Ectodermal cell (in vitro differentiated cells): ENCODE measurements around the gene TGM5.

Source experiments
- H3K27ac ChIP-seq: 2 replicates; pipeline ENCODE4 v1.7.0; 2013; ENCODE audit warnings: mild to moderate bottlenecking, low read depth, low read length; ENCODE audit not compliant: insufficient read depth, poor library complexity, severe bottlenecking
- H3K27me3 ChIP-seq: 2 replicates; pipeline ENCODE4 v1.7.0; 2013; ENCODE audit warnings: mild to moderate bottlenecking, low read length; ENCODE audit not compliant: insufficient read depth, control insufficient read depth, poor library complexity, severe bottlenecking
- H3K36me3 ChIP-seq: one replicate; pipeline ENCODE4 v1.7.0; 2013; ENCODE audit warnings: low read length; ENCODE audit not compliant: control insufficient read depth, insufficient read depth
- H3K4me1 ChIP-seq: one replicate; pipeline ENCODE4 v1.7.0; 2013; ENCODE audit warnings: low read length; ENCODE audit not compliant: control insufficient read depth, insufficient read depth
- H3K4me3 ChIP-seq: 2 replicates; pipeline ENCODE4 v1.7.0; 2013; ENCODE audit warnings: low read depth, low read length, control low read depth; ENCODE audit not compliant: insufficient read depth
- H3K9me3 ChIP-seq: 2 replicates; pipeline ENCODE4 v1.7.0; 2013; ENCODE audit warnings: mild to moderate bottlenecking, low read length, moderate library complexity; ENCODE audit not compliant: control insufficient read depth
- WGBS, 2 experiments: methylation state at CpG; one replicate each; pipeline ENCODE4 v1.1.7; 2013; ENCODE audit warnings: missing lambda C conversion rate in 2 of 2; 5-methylcytosine and 5-hydroxymethylcytosine counted together

TGM5 gene

GRCh38 chr15:43196760-43197548 is 69.8 kb downstream of the TGM5 start:
- 94% methylated on average over 10 of the region's 10 CpGs for WGBS, 2 experiments
- Histone ChIP-seq H3K36me3 (peaks cover 9% of the 10 kb centered on the region), H3K27me3 (no peaks in the 10 kb centered on the region), H3K4me1 (no peaks in the 10 kb centered on the region), H3K4me3 (no peak overlapping the region), H3K9me3 (no peaks in the 10 kb centered on the region), H3K27ac (no peak overlapping the region)

- WGBS, 2 experiments = 100% methylated on average over 1 to 2 of the region's 2 CpGs
- no peaks in the 10 kb centered on the region for H3K27me3 ChIP-seq
- no peak overlapping the region for H3K4me3 ChIP-seq
- H3K9me3 ChIP-seq = no peaks in the 10 kb centered on the region
- H3K27ac ChIP-seq = no peak overlapping the region
- H3K36me3 ChIP-seq = peaks cover 25% of the 10 kb centered on the region
- no peaks in the 10 kb centered on the region for H3K4me1 ChIP-seq
Observed at GRCh38 chr15:43194795-43195194, 71.9 kb downstream of the TGM5 start.

- WGBS, 2 experiments = no CpG with 5 or more reads among the region's 2 CpGs
- H3K4me1 ChIP-seq = no peaks in the 10 kb centered on the region
- no peak overlapping the region for H3K4me3 ChIP-seq
- no peak overlapping the region for H3K27ac ChIP-seq
- no peaks in the 10 kb centered on the region for H3K9me3 ChIP-seq
- H3K36me3 ChIP-seq = peaks cover 25% of the 10 kb centered on the region
- H3K27me3 ChIP-seq = no peaks in the 10 kb centered on the region
Observed at GRCh38 chr15:43193710-43194109, 73.0 kb downstream of the TGM5 start.

DNA sequence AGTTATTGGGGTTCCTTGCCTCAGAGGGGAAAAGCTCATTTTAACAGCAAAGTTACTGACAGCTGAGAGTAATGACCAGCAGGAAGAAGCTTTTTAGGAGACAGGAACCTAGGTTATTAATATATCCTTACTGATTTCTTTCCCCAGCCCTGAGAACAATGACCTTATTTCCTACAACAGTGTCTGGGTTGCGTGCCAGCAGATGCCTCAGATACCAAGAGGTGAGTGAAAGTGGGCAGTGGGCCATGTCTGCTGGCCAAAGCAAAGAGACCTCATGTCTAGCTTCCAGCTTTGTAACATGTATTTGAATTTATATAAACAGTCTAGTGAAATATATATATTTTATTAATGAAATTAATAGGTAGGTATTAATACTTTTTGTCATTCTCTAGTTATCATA is 76.5 kb downstream of the TGM5 start:
- Histone ChIP-seq H3K36me3 (peaks cover 25% of the 10 kb centered on the region), H3K9me3 (no peaks in the 10 kb centered on the region)
- WGBS, 2 experiments = 94 to 100% methylated on average over 1 of the region's 1 CpG

DNA sequence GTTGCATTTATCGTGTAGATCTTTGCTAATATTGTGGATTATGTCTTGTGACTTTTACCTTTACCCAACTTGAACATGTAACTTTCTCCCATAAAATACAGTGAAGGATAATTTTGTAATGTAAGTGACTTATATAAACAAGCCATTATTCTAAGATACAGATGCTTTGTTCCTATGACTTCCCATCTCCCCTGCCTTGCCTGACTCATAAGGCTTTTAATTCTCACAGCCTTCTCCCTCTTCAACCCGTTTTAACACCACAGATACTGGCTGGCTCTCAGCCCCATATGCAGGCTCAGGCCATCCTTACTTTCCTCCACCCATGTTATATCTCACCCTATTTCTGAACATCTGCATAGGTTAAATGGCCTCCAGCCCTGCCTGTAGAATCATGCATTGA is 77.4 kb downstream of the TGM5 start:
- 85 to 90% methylated on average over 1 of the region's 2 CpGs for WGBS, 2 experiments
- H3K36me3 ChIP-seq = peaks cover 25% of the 10 kb centered on the region
- no peaks in the 10 kb centered on the region for H3K4me1 ChIP-seq
- H3K27ac ChIP-seq = no peak overlapping the region
- H3K4me3 ChIP-seq = no peak overlapping the region
- no peaks in the 10 kb centered on the region for H3K9me3 ChIP-seq
- H3K27me3 ChIP-seq = no peaks in the 10 kb centered on the region

More for the DNA sequence above, 76.5 kb downstream of the TGM5 start:
- Histone ChIP-seq H3K4me3 (no peak overlapping the region), H3K27ac (no peak overlapping the region), H3K4me1 (no peaks in the 10 kb centered on the region), H3K27me3 (no peaks in the 10 kb centered on the region)

DNA sequence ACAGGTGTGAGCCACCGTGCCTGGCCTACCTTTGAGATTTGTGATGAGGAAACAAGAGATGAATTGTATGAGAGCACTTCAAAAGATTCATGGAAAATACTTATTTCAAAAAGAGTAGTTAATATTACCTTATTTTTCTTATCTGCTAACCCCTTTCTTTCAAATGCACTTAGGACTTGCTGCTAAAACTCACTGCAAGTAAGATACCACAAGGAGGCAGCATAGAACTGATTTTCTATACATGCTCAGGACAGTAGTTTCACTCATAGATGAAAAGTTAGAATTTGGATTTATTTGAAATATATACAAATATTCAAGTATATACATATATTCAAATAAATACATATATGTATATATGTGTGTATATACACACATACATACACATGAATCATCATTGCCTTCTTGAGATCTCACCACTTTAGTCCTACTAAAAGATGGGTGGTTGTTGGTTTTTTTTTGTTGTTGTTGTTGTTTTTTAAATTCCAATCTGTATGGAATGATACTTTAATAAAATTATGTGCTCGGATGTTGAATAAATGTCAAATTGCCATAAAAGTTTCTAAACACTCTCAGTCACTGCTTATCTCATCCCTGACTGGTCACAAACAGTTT is 79.1 kb downstream of the TGM5 start:
- 75 to 87% methylated on average over 2 of the region's 2 CpGs for WGBS, 2 experiments
- H3K27me3 ChIP-seq = no peaks in the 10 kb centered on the region
- H3K36me3 ChIP-seq = peaks cover 21% of the 10 kb centered on the region
- no peak overlapping the region for H3K4me3 ChIP-seq
- H3K27ac ChIP-seq = no peak overlapping the region
- H3K4me1 ChIP-seq = no peaks in the 10 kb centered on the region
- H3K9me3 ChIP-seq = no peaks in the 10 kb centered on the region

GRCh38 chr15:43186003-43186353 is 80.8 kb downstream of the TGM5 start:
- Histone ChIP-seq H3K36me3 (peaks cover 11% of the 10 kb centered on the region), H3K27ac (no peak overlapping the region), H3K4me3 (peak overlapping the region; percentile 47), H3K27me3 (no peaks in the 10 kb centered on the region), H3K9me3 (no peaks in the 10 kb centered on the region), H3K4me1 (no peaks in the 10 kb centered on the region)
- WGBS, 2 experiments = 5 to 6% methylated on average over 13 of the region's 13 CpGs

DNA sequence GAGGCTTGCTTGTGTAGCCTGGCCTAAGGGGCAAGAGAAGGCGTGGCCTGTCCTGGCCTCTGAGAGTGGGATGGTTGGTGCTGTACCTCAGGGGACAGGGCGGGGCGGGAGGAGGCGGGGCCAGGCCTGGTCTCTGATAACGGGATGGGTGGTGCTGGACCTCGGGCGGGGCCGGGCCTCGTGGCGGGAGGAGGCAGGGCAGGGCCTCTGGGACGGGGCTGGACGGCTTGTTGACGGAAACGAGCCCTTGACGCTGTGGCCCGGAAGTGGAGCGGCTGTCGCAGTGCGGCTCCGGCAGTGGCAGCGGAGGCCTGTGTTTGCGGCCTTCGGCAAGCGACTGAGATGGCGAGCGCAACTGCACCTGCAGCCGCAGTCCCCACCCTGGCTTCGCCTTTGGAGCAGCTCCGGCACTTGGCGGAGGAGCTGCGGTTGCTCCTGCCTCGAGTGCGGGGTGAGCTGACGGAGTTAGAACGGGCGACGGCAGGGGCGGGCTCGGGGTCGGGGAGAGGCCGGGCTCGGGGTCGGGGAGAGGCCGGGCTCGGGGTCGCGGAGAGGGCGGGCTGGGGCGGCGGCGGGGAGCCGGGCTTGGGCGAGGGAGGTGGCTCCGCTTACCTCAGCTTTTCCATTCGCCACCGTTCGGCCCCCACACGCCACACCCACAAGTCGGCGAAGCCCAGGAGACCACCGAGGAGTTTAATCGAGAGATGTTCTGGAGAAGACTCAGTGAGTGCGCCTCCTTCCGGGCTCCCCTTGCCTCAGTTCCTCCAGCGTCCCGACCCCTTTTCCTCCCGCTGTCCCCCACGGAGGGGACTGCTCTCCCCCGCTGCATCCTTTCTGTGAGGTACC is 81.3 kb downstream of the TGM5 start, which contains the start of gene CCNDBP1:
Gene CCNDBP1 (plus strand): TSS at position 247 of the 846 bp plus-strand sequence. CDS start 96 bp downstream, at position 343.
- Histone ChIP-seq H3K4me3 (peak within 1 kb of the TSS; percentile 47), H3K27me3 (no peaks in the 10 kb centered on the region), H3K36me3 (peaks cover 5% of the 10 kb centered on the region), H3K9me3 (no peaks in the 10 kb centered on the region), H3K4me1 (no peaks in the 10 kb centered on the region), H3K27ac (peak within 1 kb of the TSS; percentile 19)
- 0% methylated on average over 69 of the region's 69 CpGs for WGBS, 2 experiments

GRCh38 chr15:43184407-43185124 is 82.2 kb downstream of the TGM5 start:
- WGBS, 2 experiments = 55 to 57% methylated on average over 9 of the region's 9 CpGs
- H3K27ac ChIP-seq = no peak overlapping the region
- H3K4me3 ChIP-seq = peak overlapping the region; percentile 47

More at GRCh38 chr15:43184407-43185124, 82.2 kb downstream of the TGM5 start:
- Histone ChIP-seq H3K9me3 (no peaks in the 10 kb centered on the region), H3K36me3 (no peaks in the 10 kb centered on the region), H3K4me1 (no peaks in the 10 kb centered on the region), H3K27me3 (no peaks in the 10 kb centered on the region)
